Epidermal melanocyte (primary cell): ENCODE results near the gene CRYGD.
"Not testable (repeated sequence)": the region's sequence is repeated elsewhere in the genome, so short reads cannot be mapped to it uniquely, and the experiment has no call there.

Experiments used
- DNase-seq: peaks from one replicate; pipeline ENCODE4 v3.0.0; 2011; ENCODE audit warnings: low spot score; ENCODE audit not compliant: insufficient read length

The CRYGD gene

GRCh38 chr2:208130712-208131110, 6.4 kb upstream of the CRYGD start:
- no peak for DNase-seq

- no peak for DNase-seq
These were observed 5.7 kb upstream of the CRYGD start, which contains the start of gene CRYGC for GRCh38 chr2:208129744-208130711. Gene CRYGC, minus strand, starts transcription at chr2:208129828. Its CDS starts 36 bp downstream, at chr2:208129792.

GRCh38 chr2:208128136-208128535, 3.8 kb upstream of the CRYGD start:
- no peak for DNase-seq

GRCh38 chr2:208127090-208127489, 2.8 kb upstream of the CRYGD start:
- no peak for DNase-seq

- DNase-seq: no peak
These were observed 927 bp upstream of the CRYGD start for GRCh38 chr2:208125251-208125650.

- no peak for DNase-seq
These were observed 2.1 kb downstream of the CRYGD start for GRCh38 chr2:208122248-208122647.

GRCh38 chr2:208118918-208119317, 5.4 kb downstream of the CRYGD start:
- DNase-seq: no peak

GRCh38 chr2:208117390-208117789, 6.9 kb downstream of the CRYGD start:
- not testable (repeated sequence) for DNase-seq

- no peak for DNase-seq
These were observed 11.4 kb downstream of the CRYGD start for GRCh38 chr2:208112969-208113368.

- DNase-seq: not testable (repeated sequence)
These were observed 12.0 kb downstream of the CRYGD start for GRCh38 chr2:208112273-208112745.

- DNase-seq: no peak
These were observed 20.7 kb downstream of the CRYGD start for GRCh38 chr2:208103616-208104015.

- DNase-seq: no peak
These were observed 22.4 kb downstream of the CRYGD start for GRCh38 chr2:208101716-208102631.

- no peak for DNase-seq
These were observed 24.4 kb downstream of the CRYGD start for GRCh38 chr2:208099682-208100470.

- not testable (repeated sequence) for DNase-seq
These were observed 25.6 kb downstream of the CRYGD start for GRCh38 chr2:208098701-208099100.

- no peak for DNase-seq
These were observed 26.1 kb downstream of the CRYGD start for GRCh38 chr2:208098267-208098666.

GRCh38 chr2:208097801-208098200, 26.5 kb downstream of the CRYGD start:
- DNase-seq: no peak

- DNase-seq: no peak
These were observed 27.0 kb downstream of the CRYGD start for GRCh38 chr2:208097313-208097712.

- no peak for DNase-seq
These were observed 28.2 kb downstream of the CRYGD start for GRCh38 chr2:208096080-208096479.

GRCh38 chr2:208093128-208093527, 31.2 kb downstream of the CRYGD start:
- no peak for DNase-seq

- no peak for DNase-seq
These were observed 32.1 kb downstream of the CRYGD start for GRCh38 chr2:208092093-208092832.
